Kidney epithelial cell (primary cell): ENCODE results near the gene SCRN1. TPM values are rescaled to one million over a fixed set of nuclear protein-coding genes. Genes with fewer than 3 reads are reported as not detected.

Experiments
- DNase-seq: peaks from one replicate; pipeline ENCODE4 v3.0.0-alpha.2; 2010; ENCODE audit warnings: low read depth
- H3K27me3 ChIP-seq: 2 replicates; pipeline ENCODE4 v1.6.0; 2011; ENCODE audit warnings: low read length; ENCODE audit not compliant: control insufficient read depth, insufficient read depth
- H3K36me3 ChIP-seq: 2 replicates; pipeline ENCODE4 v1.5.1; 2011; ENCODE audit warnings: low read length; ENCODE audit not compliant: control insufficient read depth, insufficient read depth
- H3K4me3 ChIP-seq: 2 replicates; pipeline ENCODE4 v1.5.1; 2011; ENCODE audit warnings: low read depth, mild to moderate bottlenecking, control low read depth, low read length
- total RNA-seq: library from RNA; depleted of rRNA; stranded (reverse); fragments of >200 nt; gene quantifications from 2 replicates; pipeline ENCODE4 v1.2.3, GENCODE V29; 2015
- TF ChIP-seq, protein P1 (sequence below): IDR thresholded peaks from 2 replicates; pipeline ENCODE4 v1.5.1; 2011; ENCODE audit warnings: mild to moderate bottlenecking, moderate library complexity, low read length, control low read depth, inconsistent platforms; ENCODE audit not compliant: insufficient read depth, poor library complexity, severe bottlenecking

SCRN1 gene
- total RNA-seq, 1 donor from 2014 or later, result 79.6 TPM

DNA sequence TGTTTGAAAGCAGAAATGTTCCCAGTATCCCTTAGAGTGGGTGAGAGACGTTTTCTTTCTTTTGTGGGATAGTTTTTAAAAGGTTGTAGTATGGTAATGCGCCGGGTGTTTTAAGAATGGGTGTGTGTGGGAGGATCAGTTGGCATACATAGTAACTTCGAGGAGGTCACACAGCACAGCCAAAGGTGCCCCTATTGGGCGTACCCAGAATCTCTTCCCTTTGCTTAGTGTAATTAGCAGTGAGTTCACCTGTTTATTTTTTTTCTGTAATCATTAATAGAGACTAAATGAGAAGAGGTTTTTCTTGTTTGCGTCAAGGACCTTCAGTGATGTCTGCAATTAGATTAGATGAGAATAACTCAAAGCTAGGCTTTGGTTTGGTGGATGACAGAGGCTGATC, 40.1 kb upstream of the SCRN1 start:
- no peaks in the 10 kb centered on the region for H3K27me3 ChIP-seq
- H3K4me3 ChIP-seq, result peak overlapping the region; percentile 77
- no peaks in the 10 kb centered on the region for H3K36me3 ChIP-seq
- no peak for DNase-seq
- TF ChIP-seq, protein P1, sequence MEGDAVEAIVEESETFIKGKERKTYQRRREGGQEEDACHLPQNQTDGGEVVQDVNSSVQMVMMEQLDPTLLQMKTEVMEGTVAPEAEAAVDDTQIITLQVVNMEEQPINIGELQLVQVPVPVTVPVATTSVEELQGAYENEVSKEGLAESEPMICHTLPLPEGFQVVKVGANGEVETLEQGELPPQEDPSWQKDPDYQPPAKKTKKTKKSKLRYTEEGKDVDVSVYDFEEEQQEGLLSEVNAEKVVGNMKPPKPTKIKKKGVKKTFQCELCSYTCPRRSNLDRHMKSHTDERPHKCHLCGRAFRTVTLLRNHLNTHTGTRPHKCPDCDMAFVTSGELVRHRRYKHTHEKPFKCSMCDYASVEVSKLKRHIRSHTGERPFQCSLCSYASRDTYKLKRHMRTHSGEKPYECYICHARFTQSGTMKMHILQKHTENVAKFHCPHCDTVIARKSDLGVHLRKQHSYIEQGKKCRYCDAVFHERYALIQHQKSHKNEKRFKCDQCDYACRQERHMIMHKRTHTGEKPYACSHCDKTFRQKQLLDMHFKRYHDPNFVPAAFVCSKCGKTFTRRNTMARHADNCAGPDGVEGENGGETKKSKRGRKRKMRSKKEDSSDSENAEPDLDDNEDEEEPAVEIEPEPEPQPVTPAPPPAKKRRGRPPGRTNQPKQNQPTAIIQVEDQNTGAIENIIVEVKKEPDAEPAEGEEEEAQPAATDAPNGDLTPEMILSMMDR, result peak; percentile 9

DNA sequence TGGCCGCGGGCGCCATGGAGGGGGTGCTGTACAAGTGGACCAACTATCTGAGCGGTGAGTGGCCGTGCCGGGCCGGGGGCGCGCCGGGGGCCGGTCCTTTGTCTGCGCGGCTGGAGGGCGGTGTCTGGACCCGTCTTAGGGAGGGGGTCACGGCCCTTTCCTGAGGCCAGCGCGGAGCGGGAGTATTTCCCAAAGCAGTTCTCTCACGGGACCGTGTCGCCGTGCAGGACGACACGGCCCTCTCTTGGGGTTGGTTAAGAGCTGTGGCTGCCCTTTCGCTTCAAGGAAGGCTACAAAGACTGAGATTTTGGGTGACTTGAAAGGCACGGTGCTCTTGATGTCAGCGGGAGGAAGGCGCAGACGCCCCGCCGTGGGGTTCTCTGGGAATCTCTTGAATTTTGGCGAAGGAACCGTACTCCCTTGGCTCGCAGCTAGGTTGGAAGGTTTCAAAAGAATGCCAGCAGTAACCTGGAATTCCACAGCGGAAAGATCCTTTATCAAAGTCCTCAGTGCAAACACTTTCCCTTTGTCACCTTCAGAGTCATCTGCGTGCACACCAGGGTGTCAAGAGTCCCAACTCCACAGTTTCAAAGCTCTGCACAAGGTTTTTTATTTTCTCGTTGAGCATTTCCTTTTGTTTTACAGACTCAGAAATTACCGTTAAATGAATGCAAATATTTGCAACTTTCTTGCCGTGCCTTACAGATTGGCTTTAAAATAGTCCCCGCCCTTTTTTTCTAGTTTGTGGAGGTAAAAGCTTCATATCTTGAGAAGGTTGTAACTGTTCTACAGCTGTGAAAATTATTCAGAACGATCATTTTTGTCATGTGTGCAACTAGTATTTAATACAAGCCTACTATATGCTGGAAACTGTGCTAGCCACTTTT, 39.4 kb upstream of the SCRN1 start:
- TF ChIP-seq, protein P1, result no peak
- Histone ChIP-seq H3K36me3 (no peaks in the 10 kb centered on the region), H3K4me3 (peak overlapping the region; percentile 77), H3K27me3 (no peaks in the 10 kb centered on the region)
- DNase-seq, result no peak

DNA sequence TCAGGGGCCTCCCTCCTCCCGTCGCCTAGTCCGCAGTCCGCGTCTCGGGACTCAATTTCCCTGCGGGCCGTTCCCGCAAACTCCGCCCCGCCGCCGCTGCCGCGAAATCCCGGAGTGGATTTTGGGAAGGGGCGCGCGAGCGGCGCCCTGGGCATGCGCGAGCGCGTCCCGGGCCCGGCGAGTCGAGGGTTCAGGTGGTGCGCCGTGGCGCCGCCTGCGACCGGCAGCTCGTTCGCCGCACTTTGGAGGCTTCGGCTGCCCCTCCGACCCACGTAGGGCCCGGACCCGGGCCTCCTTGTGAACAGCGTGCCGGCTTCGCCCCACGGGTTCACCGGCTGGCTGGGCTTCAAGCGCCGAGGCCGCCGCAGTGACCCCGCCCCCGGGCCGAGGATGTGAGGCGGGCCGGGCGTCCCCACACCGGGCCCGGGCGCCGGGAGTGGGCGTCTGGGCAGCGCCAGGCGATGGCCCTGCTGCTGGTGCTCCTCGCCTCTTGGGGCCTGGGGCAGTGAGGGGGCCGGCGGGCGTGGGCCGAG, 38.7 kb upstream of the SCRN1 start, which contains the start of gene PLEKHA8:
PLEKHA8 (plus strand) TSS at position 197 of the 533 bp plus-strand sequence. CDS start 351 bp downstream, outside the sequence.
- TF ChIP-seq, protein P1, result no peak
- DNase-seq, result no peak
- H3K27me3 ChIP-seq, result no peaks in the 10 kb centered on the region
- no peaks in the 10 kb centered on the region for H3K36me3 ChIP-seq
- peak within 1 kb of the TSS; percentile 77 for H3K4me3 ChIP-seq

DNA sequence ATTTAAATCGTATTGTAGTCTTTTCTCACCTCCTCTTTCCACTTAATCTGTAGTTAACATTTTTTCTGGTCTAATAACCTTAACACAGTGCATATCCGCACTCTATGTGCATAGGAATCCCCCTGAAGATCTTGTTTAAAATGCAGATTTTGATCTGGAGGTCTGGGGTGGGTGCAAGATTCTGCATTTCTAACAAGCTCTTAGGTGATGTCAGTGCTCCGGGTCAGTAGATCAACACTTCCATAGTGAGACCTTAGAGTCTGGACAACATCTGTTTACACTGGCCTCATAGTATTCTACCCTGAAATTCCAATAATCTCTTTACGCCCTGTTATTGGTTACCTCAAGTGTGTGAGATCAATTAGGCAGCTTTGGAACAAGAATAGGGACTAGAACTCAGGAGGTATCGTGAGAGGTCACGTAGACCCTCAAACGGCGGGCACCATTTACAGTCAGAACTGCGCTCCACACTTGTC, 38.2 kb upstream of the SCRN1 start:
- Histone ChIP-seq H3K27me3 (no peaks in the 10 kb centered on the region), H3K36me3 (no peaks in the 10 kb centered on the region), H3K4me3 (peak overlapping the region; percentile 77)
- TF ChIP-seq, protein P1, result no peak
- no peak for DNase-seq

DNA sequence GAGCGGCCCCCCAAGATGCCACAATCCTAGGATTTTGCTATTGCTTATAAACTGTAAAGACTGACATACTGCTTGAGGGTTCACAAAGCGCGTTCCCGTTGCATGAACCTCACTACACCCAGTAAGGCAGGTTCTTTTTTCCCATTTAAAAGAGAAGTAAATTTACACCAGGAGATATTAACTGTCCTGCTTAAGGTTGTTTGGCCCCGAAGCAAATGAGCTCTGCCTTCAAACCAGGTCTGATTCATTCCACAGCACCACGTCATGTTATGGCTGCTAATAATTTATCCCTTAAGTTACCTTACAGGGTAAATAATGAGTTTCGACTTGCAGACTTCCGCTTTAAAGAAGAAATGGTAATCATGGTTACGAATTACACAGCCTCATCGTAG, 37.5 kb upstream of the SCRN1 start:
- no peaks in the 10 kb centered on the region for H3K36me3 ChIP-seq
- TF ChIP-seq, protein P1, result no peak
- H3K27me3 ChIP-seq, result no peaks in the 10 kb centered on the region
- peak; percentile 62 for DNase-seq
- H3K4me3 ChIP-seq, result peak overlapping the region; percentile 77
